GM21360 (cell line): Measurements from ENCODE around the gene FBXO41.

Experiments
- ATAC-seq: cut with Tn5 transposase; IDR thresholded peaks from one replicate; pipeline ENCODE4 v1.9.1; 2021; ENCODE audit warnings: mild to moderate bottlenecking, moderate library complexity; ENCODE audit not compliant: unreplicated experiment

The FBXO41 gene

GRCh38 chr2:73250872-73251846, 33.1 kb downstream of the FBXO41 start:
- ATAC-seq: no peak

- ATAC-seq: no peak
Observed at GRCh38 chr2:73249636-73250035, 34.6 kb downstream of the FBXO41 start.

- ATAC-seq: no peak
Observed at GRCh38 chr2:73246850-73247249, 37.4 kb downstream of the FBXO41 start.

- no peak for ATAC-seq
Observed at GRCh38 chr2:73244580-73244979, 39.7 kb downstream of the FBXO41 start.

GRCh38 chr2:73243884-73244570, 40.3 kb downstream of the FBXO41 start:
- no peak for ATAC-seq

- no peak for ATAC-seq
Observed at GRCh38 chr2:73239776-73240175, 44.5 kb downstream of the FBXO41 start.

- no peak for ATAC-seq
Observed at GRCh38 chr2:73238976-73239375, 45.3 kb downstream of the FBXO41 start.

GRCh38 chr2:73238149-73238548, 46.1 kb downstream of the FBXO41 start:
- no peak for ATAC-seq

GRCh38 chr2:73237168-73237567, 47.1 kb downstream of the FBXO41 start:
- no peak for ATAC-seq

- ATAC-seq: no peak
Observed at GRCh38 chr2:73235315-73236028, 48.8 kb downstream of the FBXO41 start.

- peak; percentile 50 for ATAC-seq
Observed at GRCh38 chr2:73233932-73234832, 50.1 kb downstream of the FBXO41 start, which contains the start of gene CCT7. Gene CCT7, plus strand, starts transcription at chr2:73234308. Its CDS starts 71 bp downstream, at chr2:73234379.

GRCh38 chr2:73233154-73233931, 50.9 kb downstream of the FBXO41 start, which contains the start of gene PRADC1:
Gene PRADC1, minus strand, starts transcription at chr2:73233239. Its CDS starts 79 bp downstream, at chr2:73233160.
- ATAC-seq: peak; percentile 89

GRCh38 chr2:73232403-73233153, 51.7 kb downstream of the FBXO41 start:
- peak; percentile 18 for ATAC-seq

- ATAC-seq: no peak
Observed at GRCh38 chr2:73228631-73229030, 55.6 kb downstream of the FBXO41 start.

- no peak for ATAC-seq
Observed at GRCh38 chr2:73227086-73227485, 57.2 kb downstream of the FBXO41 start.

GRCh38 chr2:73225513-73226360, 58.5 kb downstream of the FBXO41 start:
- ATAC-seq: no peak

- no peak for ATAC-seq
Observed at GRCh38 chr2:73223821-73224220, 60.5 kb downstream of the FBXO41 start.

- ATAC-seq: no peak
Observed at GRCh38 chr2:73218298-73218697, 66.0 kb downstream of the FBXO41 start.
